HCT116 (cell line): ENCODE results near the gene HACE1. TPM values are rescaled to one million over a fixed set of nuclear protein-coding genes. Genes with fewer than 3 reads are reported as not detected.

ENCODE experiments used
- ATAC-seq: fragments of 200-7000 bp; cut with Tn5 transposase; 2 replicates; pipeline ENCODE4 v1.9.1; 2020; ENCODE audit warnings: mild to moderate bottlenecking, moderate library complexity
- BruUV-seq: library from RNA; stranded (reverse); fragments of 400-500 nt; replicated peaks from 2 replicates; lab custom pipeline; 2021; lab: Mats Ljungman, UMichigan
- CTCF ChIA-PET: fragments of 300-600 bp; sonication (Branson Sonifier 250); formaldehyde crosslinking; loops from one replicate; lab custom pipeline; 2021; ENCODE audit warnings: antibody characterized with exemption; lab: Charles Lee
- POLR2A ChIA-PET: fragments of 300-600, 350-600 bp; sonication (Branson Sonifier 250); formaldehyde crosslinking; loops from one replicate; lab custom pipeline; 2021; ENCODE audit warnings: antibody characterized with exemption; lab: Charles Lee
- RAD21 ChIA-PET, 2 experiments: fragments of 300-600 bp; sonication (Branson Sonifier 250); formaldehyde crosslinking; loops; one replicate each; lab custom pipeline; 2023; ENCODE audit warnings: low total read pairs in 2 of 2; ENCODE audit not compliant: uncharacterized antibody in 2 of 2, unreplicated experiment in 2 of 2, low non-redundant PET in 1 of 2; lab: Charles Lee
- DNase-seq: peaks from one replicate; pipeline ENCODE4 v3.0.0-alpha.2; 2010; ENCODE audit warnings: low read depth, low spot score
- H2AFZ ChIP-seq: fragments of 200-600 bp; shearing (Covaris generic), sonication (generic); 2 replicates; pipeline ENCODE4 v1.6.1; 2017; ENCODE audit warnings: low read depth, mixed run types, mixed read lengths, antibody characterized with exemption, low read length; ENCODE audit not compliant: poor library complexity, severe bottlenecking
- H3K27ac ChIP-seq: 2 replicates; pipeline ENCODE4 v1.5.1; 2012; ENCODE audit warnings: low read depth, low read length
- H3K27me3 ChIP-seq: fragments of 200-600 bp; sonication (generic); 2 replicates; pipeline ENCODE4 v1.6.1; 2016; ENCODE audit warnings: mixed run types, low read length, mixed read lengths; ENCODE audit not compliant: insufficient read depth
- H3K36me3 ChIP-seq, 2 experiments: fragments of 200-500 bp in 1 of 2; fragments of 200-600 bp in 1 of 2; sonication (Bioruptor generic) in 1 of 2; sonication (generic) in 1 of 2; 2 replicates each; pipeline versions ENCODE4 v1.5.1 to v1.6.1; 2014 to 2016; ENCODE audit warnings: low read length in 2 of 2, inconsistent platforms in 1 of 2, mixed read lengths in 1 of 2, mixed run types in 1 of 2; ENCODE audit not compliant: insufficient read depth in 2 of 2, control insufficient read depth in 1 of 2
- H3K4me1 ChIP-seq, 2 experiments: fragments of 200-600 bp in 1 of 2; sonication (generic) in 1 of 2; 2 replicates each; pipeline versions ENCODE4 v1.5.1 to v1.6.1; 2012 to 2017; ENCODE audit warnings: low read length in 2 of 2, inconsistent platforms in 1 of 2, mild to moderate bottlenecking in 1 of 2, mixed read lengths in 1 of 2, mixed run types in 1 of 2, moderate library complexity in 1 of 2; ENCODE audit not compliant: insufficient read depth in 2 of 2, control insufficient read depth in 1 of 2
- H3K4me2 ChIP-seq: fragments of 200-600 bp; sonication (generic); 2 replicates; pipeline ENCODE4 v1.6.1; 2017; ENCODE audit warnings: mixed run types, low read length, mixed read lengths
- H3K4me3 ChIP-seq, 2 experiments: fragments of 200-600 bp in 1 of 2; sonication (generic) in 1 of 2; replicated peaks in 1 of 2; 2 replicates each; pipeline ENCODE4 v1.5.1; 2011 to 2016; ENCODE audit warnings: low read length in 2 of 2, control low read depth in 1 of 2, low read depth in 1 of 2, mild to moderate bottlenecking in 1 of 2, mixed read lengths in 1 of 2, mixed run types in 1 of 2
- H3K79me2 ChIP-seq: fragments of 200-600 bp; sonication (generic); 2 replicates; pipeline ENCODE4 v1.6.1; 2017; ENCODE audit warnings: mild to moderate bottlenecking, mixed run types, low read length, moderate library complexity, mixed read lengths; ENCODE audit not compliant: insufficient read depth
- H3K9ac ChIP-seq: fragments of 200-600 bp; sonication (generic); 2 replicates; pipeline ENCODE4 v1.6.1; 2016; ENCODE audit warnings: low read length, mixed read lengths
- H3K9me2 ChIP-seq: fragments of 200-600 bp; sonication (generic), shearing (Covaris generic); 2 replicates; pipeline ENCODE4 v1.6.1; 2017; ENCODE audit warnings: mixed run types, mild to moderate bottlenecking, moderate library complexity; ENCODE audit not compliant: insufficient read depth
- H3K9me3 ChIP-seq, 2 experiments: fragments of 200-500 bp in 1 of 2; fragments of 200-600 bp in 1 of 2; sonication (Bioruptor generic) in 1 of 2; sonication (generic) in 1 of 2; 2 replicates each; pipeline ENCODE4 v1.6.1; 2014 to 2017; ENCODE audit warnings: low read length in 2 of 2, mixed read lengths in 2 of 2, inconsistent platforms in 1 of 2, low read depth in 1 of 2, mild to moderate bottlenecking in 1 of 2, mixed run types in 1 of 2, moderate library complexity in 1 of 2; ENCODE audit not compliant: control insufficient read depth in 1 of 2, insufficient read depth in 1 of 2
- H4K20me1 ChIP-seq: fragments of 200-600 bp; sonication (generic), shearing (Covaris generic); 2 replicates; pipeline ENCODE4 v1.6.1; 2017; ENCODE audit warnings: mixed run types, mild to moderate bottlenecking, moderate library complexity; ENCODE audit not compliant: insufficient read depth
- CBX3 ChIP-seq: IDR thresholded peaks from 2 replicates; pipeline ENCODE4 v1.6.1; 2012; ENCODE audit warnings: low read depth
- EGR1 ChIP-seq: IDR thresholded peaks from 2 replicates; pipeline ENCODE4 v1.6.1; 2012; ENCODE audit warnings: low read depth
- ELF1 ChIP-seq: IDR thresholded peaks from 2 replicates; pipeline ENCODE4 v1.6.1; 2012; ENCODE audit warnings: low read depth, borderline replicate concordance
- EZH2 ChIP-seq: fragments of 200-600 bp; sonication (generic); IDR thresholded peaks from 2 replicates; pipeline ENCODE4 v1.6.1; 2017; ENCODE audit warnings: antibody characterized with exemption, mixed run types
- MAX ChIP-seq: IDR thresholded peaks from 2 replicates; pipeline ENCODE4 v1.6.1; 2012
- POLR2A ChIP-seq: IDR thresholded peaks from 2 replicates; pipeline ENCODE4 v1.7.0; 2011; ENCODE audit warnings: borderline replicate concordance; ENCODE audit not compliant: insufficient read depth, insufficient read length; ENCODE audit errors: extremely low read depth
- POLR2AphosphoS5 ChIP-seq: IDR thresholded peaks from 2 replicates; pipeline ENCODE4 v1.6.1; 2011; ENCODE audit warnings: mild to moderate bottlenecking, low read depth, low read length, moderate library complexity
- REST ChIP-seq: IDR thresholded peaks from 2 replicates; pipeline ENCODE4 v1.6.1; 2012; ENCODE audit warnings: low read depth
- SIN3A ChIP-seq: IDR thresholded peaks from 2 replicates; pipeline ENCODE4 v1.6.1; 2012; ENCODE audit warnings: low read depth
- intact Hi-C: fragments of 100-400 bp; cut with micrococcal nuclease; formaldehyde crosslinking; loops from 2 replicates; pipeline ENCODE4 v1.10.0; 2022
- total RNA-seq: library from RNA; stranded (reverse); gene quantifications from one replicate; pipeline ENCODE4 v1.2.1, GENCODE V29; 2021; ENCODE audit not compliant: unreplicated experiment

HACE1 gene
- total RNA-seq, 1 experiment from 2014 or later, result 10.9 TPM

GRCh38 chr6:104796031-104796785, 63.5 kb downstream of the HACE1 start:
- Histone ChIP-seq H3K4me1 (no peaks in the 10 kb centered on the region), H3K9me3 (no peaks in the 10 kb centered on the region), H3K36me3 (no peaks in the 10 kb centered on the region), H3K27me3 (no peaks in the 10 kb centered on the region), H4K20me1 (no peaks in the 10 kb centered on the region), H3K27ac (no peak overlapping the region), H3K4me2 (no peak overlapping the region), H3K9me2 (no peaks in the 10 kb centered on the region), H3K9ac (no peak overlapping the region), H3K4me3 (no peak overlapping the region), H3K79me2 (no peaks in the 10 kb centered on the region), H2AFZ (no peak overlapping the region)
- intact Hi-C loops, result no loop called here
- RAD21 ChIA-PET, result no interaction called here
- ATAC-seq, result no peak
- POLR2A ChIA-PET, result no interaction called here
- TF ChIP-seq POLR2AphosphoS5, result no peak
- no peak for TF ChIP-seq SIN3A
- TF ChIP-seq ELF1, result no peak
- TF ChIP-seq CBX3, result no peak
- TF ChIP-seq EGR1, result no peak
- TF ChIP-seq MAX, result no peak
- no peak for TF ChIP-seq POLR2A
- no peak for TF ChIP-seq REST
- no peak for TF ChIP-seq EZH2
- no peak for DNase-seq
- no TSS peak for BruUV-seq
- CTCF ChIA-PET, result no interaction called here
